ENCODE results near the gene EEIG2.
"Not testable (repeated sequence)": the region's sequence is repeated elsewhere in the genome, so short reads cannot be mapped to it uniquely, and the experiment has no call there.

Gene EEIG2

DNA sequence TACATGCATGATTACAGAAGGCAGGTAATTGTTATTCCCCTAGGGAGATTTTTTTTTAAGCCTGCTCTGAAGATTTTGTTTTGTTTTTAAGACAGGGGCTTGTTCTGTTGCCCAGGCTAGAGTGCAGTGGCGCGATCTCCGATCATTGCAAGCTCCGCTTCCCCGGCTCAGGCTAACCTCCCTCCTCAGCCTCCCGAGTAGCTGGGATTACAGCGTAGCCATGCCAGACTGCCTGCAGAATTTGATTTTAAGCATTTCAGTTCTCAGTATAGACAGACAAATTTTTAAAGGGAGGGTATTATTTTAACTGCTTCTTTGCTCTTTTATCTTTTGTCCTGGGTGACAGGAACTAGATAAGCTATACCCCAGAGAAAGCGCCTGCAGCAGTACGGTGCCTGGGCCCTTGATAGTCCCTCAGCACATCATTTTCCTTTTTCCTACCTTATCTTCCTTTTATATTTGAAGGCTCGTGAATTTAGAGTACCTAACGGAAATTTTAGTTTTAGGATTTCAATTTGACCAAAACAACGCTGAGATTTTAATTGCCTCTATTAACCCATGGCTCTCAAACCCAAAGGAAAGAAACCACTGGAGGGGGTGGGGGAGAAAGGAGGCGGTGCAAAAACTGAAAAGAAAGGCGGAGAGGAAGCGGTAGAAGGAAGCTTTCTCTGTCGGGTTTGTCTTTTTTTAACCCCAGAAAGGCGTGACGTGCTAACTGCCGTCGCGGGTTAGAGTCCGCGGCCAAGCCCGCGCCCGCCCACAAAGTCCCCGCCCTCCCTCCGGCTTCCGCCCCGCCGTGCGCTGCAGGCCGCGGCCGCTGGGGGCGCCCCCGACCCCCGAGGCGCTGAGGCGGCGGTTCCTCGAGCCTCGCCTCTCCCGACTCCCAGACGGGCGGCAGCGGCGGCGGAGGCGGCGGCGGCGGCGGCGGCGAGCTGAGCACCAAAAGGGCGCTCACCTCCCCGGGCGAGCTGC lies at the start of gene EEIG2:
TSS of gene EEIG2 (plus strand) at position 886 of the 972 bp plus-strand sequence. CDS start 329 bp downstream, outside the sequence.
- Mint-ChIP-seq H3K4me1 (peaks cover 11 to 34% of the 10 kb centered on the region in 2 donors), H3K27me3 (no peaks in the 10 kb centered on the region), H3K9me3 (no peaks in the 10 kb centered on the region), H3K4me3 (peak within 1 kb of the TSS; percentile 95), H3K36me3 (peaks cover 10 to 13% of the 10 kb centered on the region in 2 donors), H3K27ac (peak within 1 kb of the TSS; percentile 96)
- DNase-seq = peak; percentile 89
- peak; percentile 71 to 76 for ATAC-seq (replicated peaks)

DNA sequence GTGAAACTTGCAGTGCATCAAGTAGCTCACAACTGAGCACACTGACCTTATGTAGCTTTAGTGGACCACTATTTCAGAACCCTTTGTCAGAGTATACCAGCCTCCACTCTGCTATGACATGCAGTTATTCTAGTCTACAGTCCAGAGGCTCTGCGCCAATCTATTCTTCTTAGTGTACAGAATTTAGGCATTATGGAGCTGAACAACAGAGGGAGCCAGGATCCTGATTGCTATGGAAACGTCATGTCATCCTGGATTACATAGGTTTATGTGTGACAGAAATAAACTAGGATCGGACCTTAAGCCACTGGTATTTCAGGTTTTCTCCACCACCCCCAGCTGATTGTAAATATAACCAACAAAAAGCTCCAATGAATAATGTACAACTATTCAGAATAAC lies 48.1 kb upstream of the EEIG2 start:
- Mint-ChIP-seq H3K27me3 (no peaks in the 10 kb centered on the region), H3K27ac (no peak overlapping the region), H3K4me3 (no peak overlapping the region), H3K4me1 (no peaks in the 10 kb centered on the region), H3K9me3 (no peaks in the 10 kb centered on the region), H3K36me3 (no peaks in the 10 kb centered on the region)
- DNase-seq (no peak), ATAC-seq (replicated peaks) (no peak)

DNA sequence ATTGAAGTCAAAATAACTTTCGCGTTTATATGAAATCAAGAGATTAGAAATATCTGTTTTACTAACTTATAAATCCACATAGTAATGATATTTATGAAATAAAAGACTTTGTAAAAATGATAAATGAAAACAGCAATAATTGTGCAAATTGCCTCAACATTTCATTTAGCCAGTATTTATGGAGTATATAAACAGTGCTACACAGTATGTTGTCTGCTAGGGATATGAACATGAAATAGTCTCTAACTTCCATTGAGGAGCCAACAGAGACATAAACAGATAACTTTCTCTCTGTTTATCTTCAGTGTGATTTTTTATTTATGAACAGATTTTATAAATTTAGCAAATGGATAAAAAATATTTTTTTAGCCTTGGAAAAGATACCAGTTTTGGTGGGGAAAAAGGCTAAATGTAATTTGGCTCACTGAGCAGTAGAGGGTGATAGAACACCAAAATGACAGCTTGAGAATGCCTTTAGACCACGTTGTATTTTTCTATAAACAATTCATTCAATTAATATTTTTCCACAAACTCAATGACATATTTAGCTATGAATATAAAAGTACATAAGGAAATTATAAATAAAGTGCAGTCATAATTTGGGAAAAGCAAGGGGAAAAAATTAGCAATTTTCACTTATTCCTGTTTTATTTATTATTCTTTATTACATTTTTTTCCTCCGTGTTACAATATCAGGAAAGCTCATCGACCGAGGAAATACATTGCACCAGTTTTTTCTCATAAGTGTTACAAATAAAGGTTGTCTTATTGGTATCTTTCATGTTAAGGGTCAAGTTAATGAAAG lies 47.5 kb upstream of the EEIG2 start:
- no peak overlapping the region for H3K4me3 Mint-ChIP-seq
- no peak overlapping the region for H3K27ac Mint-ChIP-seq
- H3K27me3 Mint-ChIP-seq = no peaks in the 10 kb centered on the region
- DNase-seq (no peak), ATAC-seq (replicated peaks) (peak; percentile 42 to 45)
- H3K36me3 Mint-ChIP-seq = no peaks in the 10 kb centered on the region
- H3K4me1 Mint-ChIP-seq = no peaks in the 10 kb centered on the region
- no peaks in the 10 kb centered on the region for H3K9me3 Mint-ChIP-seq

DNA sequence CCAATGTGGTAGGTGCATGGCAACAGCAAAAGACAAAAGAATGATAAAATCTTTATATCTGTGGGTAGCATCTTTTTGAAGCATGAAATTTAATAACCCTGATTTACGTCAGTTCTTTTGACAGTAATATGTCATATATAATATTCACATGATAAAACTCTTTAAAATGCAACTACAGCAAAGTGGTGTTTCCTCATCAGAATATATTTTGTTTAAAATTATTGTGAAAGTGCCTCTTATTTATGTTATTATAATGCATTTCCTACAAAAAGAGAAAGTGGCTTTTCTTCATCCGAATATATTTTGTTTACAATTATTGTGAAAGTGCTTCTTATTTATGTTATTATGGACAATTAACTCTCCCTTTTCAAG lies 46.9 kb upstream of the EEIG2 start:
- DNase-seq (no peak), ATAC-seq (replicated peaks) (no peak)
- Mint-ChIP-seq H3K27ac (peak overlapping the region; percentile 56), H3K9me3 (no peaks in the 10 kb centered on the region), H3K36me3 (no peaks in the 10 kb centered on the region), H3K4me1 (no peaks in the 10 kb centered on the region), H3K27me3 (no peaks in the 10 kb centered on the region), H3K4me3 (no peak overlapping the region)

DNA sequence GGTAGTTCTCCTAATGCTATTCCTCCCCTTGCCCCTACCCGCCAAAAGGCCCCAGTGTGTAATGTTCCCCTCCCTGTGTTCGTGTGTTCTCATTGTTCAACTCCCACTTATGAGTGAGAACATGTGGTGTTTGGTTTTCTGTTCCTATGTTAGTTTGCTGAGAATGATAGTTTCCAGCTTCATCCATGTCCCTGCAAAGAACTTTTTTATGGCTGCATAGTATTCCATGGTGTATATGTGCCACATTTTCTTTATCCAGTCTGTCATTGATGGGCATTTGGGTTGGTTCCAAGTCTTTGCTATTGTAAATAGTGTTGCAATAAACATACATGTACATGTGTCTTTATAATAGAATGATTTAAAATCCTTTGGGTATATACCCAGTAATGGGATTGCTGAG lies 46.0 kb upstream of the EEIG2 start:
- not testable (repeated sequence) for H3K4me3 Mint-ChIP-seq; DNase-seq; H3K27ac Mint-ChIP-seq; ATAC-seq (replicated peaks); H3K27me3 Mint-ChIP-seq; H3K9me3 Mint-ChIP-seq; H3K36me3 Mint-ChIP-seq; H3K4me1 Mint-ChIP-seq

DNA sequence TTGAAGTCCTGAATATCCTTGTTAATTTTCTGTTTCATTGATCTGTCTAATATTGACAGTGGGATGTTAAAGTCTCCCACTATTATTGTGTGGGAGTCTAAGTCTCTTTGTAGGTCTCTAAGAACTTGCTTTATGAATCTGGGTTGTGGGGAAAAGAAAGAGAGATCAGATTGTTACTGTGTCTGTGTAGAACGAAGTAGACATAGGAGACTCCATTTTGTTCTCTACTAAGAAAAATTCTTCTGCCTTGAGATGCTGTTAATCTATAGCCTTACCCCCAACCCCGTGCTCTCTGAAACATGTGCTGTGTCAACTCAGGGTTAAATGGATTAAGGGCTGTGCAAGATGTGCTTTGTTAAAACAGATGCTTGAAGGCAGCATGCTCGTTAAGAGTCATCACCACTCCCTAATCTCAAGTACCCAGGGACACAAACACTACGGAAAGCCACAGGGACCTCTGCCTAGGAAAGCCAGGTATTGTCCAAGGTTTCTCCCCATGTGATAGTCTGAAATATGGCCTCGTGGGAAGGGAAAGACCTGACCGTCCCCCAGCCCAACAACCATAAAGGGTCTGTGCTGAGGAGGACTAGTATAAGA lies 42.5 kb upstream of the EEIG2 start:
- Mint-ChIP-seq H3K27me3 (peaks cover 7 to 16% of the 10 kb centered on the region in 2 donors), H3K27ac (peak overlapping the region; percentile 39)
- not testable (repeated sequence) for DNase-seq; ATAC-seq (replicated peaks); H3K4me1 Mint-ChIP-seq; H3K4me3 Mint-ChIP-seq; H3K36me3 Mint-ChIP-seq; H3K9me3 Mint-ChIP-seq

DNA sequence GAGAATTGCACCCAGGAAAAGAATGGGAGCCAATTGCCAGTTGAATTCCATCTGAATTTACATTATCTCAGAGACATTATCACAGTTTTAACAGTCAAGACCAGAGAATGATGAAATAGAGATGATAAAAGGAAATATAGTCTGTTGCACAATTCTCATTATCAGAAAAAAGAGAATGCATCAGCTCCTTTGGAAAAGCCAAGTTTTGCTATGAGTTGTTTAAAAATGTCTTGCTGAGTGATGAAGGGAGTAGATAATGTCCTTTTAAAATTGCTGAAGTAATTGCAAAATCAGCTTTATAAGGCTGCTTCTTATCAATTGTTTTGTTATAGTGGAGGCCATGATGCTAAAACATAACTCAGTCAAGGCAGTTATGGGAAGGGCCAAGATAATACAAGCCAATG lies 37.9 kb upstream of the EEIG2 start:
- Mint-ChIP-seq H3K36me3 (peaks cover 2 to 4% of the 10 kb centered on the region in 2 donors), H3K27ac (no peak overlapping the region), H3K9me3 (peaks cover 5 to 6% of the 10 kb centered on the region in 2 donors), H3K4me3 (no peak overlapping the region), H3K4me1 (no peaks in the 10 kb centered on the region), H3K27me3 (peaks cover 10 to 24% of the 10 kb centered on the region in 2 donors)
- no peak for DNase-seq
- ATAC-seq (replicated peaks) = no peak

DNA sequence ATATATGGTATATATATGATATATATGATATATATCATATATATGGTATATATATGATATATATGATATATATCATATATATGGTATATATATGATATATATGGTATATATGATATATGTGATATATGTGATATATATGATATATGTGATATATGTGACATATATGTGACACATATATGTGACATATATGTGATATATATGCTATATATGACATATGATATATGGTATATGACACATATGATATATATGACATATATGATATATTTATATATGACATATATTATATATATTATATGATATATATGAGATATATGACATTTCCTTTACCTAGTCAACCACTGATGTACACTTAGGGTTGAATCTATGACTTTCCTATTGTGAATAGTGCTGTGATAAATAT lies 36.1 kb upstream of the EEIG2 start:
- peaks cover 2 to 4% of the 10 kb centered on the region in 2 donors for H3K36me3 Mint-ChIP-seq
- no peak for ATAC-seq (replicated peaks)
- H3K4me3 Mint-ChIP-seq = no peak overlapping the region
- H3K9me3 Mint-ChIP-seq = peaks cover 6 to 7% of the 10 kb centered on the region in 2 donors
- DNase-seq = no peak
- H3K27ac Mint-ChIP-seq = no peak overlapping the region
- H3K27me3 Mint-ChIP-seq = peaks cover 10 to 26% of the 10 kb centered on the region in 2 donors
- no peaks in the 10 kb centered on the region for H3K4me1 Mint-ChIP-seq

DNA sequence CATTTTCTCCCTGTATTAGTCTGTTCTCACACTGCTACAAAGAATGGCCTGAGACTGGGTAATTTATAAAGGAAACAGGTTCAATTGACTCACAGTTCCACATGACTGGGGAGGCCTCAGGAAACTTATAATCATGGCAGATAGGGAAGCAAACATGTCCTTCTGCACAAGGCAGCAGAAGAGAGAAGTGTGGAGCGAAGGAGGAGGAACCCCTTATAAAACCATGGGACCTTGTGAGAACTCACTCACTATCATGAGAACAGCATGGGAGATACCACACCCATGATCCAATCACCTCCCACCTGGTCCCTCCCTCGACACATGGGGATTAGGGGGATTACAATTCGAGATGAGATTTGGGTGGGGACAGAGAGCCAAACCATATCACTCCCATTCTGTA lies 35.2 kb upstream of the EEIG2 start:
- Mint-ChIP-seq H3K36me3 (peaks cover 2 to 4% of the 10 kb centered on the region in 2 donors), H3K27ac (no peak overlapping the region), H3K9me3 (peaks cover 6 to 7% of the 10 kb centered on the region in 2 donors), H3K4me1 (no peaks in the 10 kb centered on the region), H3K4me3 (no peak overlapping the region), H3K27me3 (peaks cover 3 to 18% of the 10 kb centered on the region in 2 donors)
- ATAC-seq (replicated peaks) = no peak
- no peak for DNase-seq

DNA sequence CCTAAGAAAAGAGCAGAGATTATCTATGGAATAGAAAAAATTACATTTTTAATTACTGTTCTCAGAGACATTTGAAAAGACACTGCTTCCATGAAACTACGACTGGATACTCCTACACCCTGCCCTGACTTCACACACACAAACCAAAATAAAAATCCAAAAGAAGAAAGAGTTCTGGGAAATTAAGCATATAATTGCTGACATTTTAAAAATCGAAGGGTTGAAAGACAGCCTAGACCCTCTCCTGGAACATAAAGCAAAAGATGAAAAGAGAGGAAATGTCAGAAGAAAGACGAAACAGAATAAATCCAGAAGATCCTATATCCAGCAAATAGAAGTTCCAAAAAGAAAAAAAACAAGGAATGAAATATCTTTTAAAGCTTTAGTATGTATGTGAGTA lies 32.8 kb upstream of the EEIG2 start:
- H3K4me1 Mint-ChIP-seq = no peaks in the 10 kb centered on the region
- H3K9me3 Mint-ChIP-seq = peaks cover 6 to 7% of the 10 kb centered on the region in 2 donors
- H3K27me3 Mint-ChIP-seq = peaks cover 3 to 10% of the 10 kb centered on the region in 2 donors
- DNase-seq (no peak), ATAC-seq (replicated peaks) (no peak)
- H3K27ac Mint-ChIP-seq = no peak overlapping the region
- peaks cover 2 to 4% of the 10 kb centered on the region in 2 donors for H3K36me3 Mint-ChIP-seq
- H3K4me3 Mint-ChIP-seq = no peak overlapping the region

DNA sequence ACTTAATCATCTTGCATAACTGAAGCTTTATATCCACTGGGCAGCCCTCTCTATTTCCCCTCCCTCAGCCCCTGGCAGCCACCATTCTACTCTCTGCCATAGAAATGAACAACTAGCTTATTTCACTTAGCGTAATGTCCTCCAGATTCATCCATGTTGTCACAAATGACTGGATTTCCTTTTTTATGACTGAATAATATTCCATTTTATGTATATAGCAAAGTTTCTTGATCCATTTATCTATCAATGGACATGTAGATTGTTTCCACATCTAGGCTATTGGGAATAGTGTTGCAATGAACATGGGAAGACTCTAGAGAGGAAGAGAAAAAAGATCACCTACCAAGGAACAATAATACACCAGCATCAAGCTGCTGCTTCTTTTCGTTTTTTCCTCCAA lies 32.1 kb upstream of the EEIG2 start:
- Mint-ChIP-seq H3K27ac (no peak overlapping the region), H3K4me3 (no peak overlapping the region), H3K27me3 (peaks cover 3 to 10% of the 10 kb centered on the region in 2 donors), H3K36me3 (peaks cover 2 to 4% of the 10 kb centered on the region in 2 donors), H3K9me3 (peaks cover 6 to 7% of the 10 kb centered on the region in 2 donors), H3K4me1 (peaks cover 0 to 1% of the 10 kb centered on the region in 2 donors)
- no peak for DNase-seq
- ATAC-seq (replicated peaks) = no peak

DNA sequence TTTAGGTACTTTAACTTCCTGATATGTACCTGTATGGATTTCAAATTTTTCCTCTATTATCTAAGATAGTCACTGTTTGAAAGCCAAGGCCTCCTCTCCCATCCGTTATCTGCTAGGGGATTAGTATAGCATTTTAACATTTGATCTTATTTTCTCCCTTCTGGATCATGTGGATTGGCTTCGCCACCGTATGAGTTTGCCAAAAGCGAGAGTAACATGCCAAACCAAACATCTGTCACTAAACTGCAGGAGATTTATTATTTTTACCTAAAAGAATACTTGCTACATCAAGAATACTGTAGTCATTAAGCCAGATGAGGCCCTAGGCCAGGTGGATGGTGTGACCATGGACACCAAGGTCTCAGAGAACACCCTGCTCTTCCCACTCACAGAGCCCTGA lies 28.5 kb upstream of the EEIG2 start:
- Mint-ChIP-seq H3K36me3 (no peaks in the 10 kb centered on the region), H3K9me3 (peaks cover 0 to 2% of the 10 kb centered on the region in 2 donors), H3K27me3 (peaks cover 0 to 8% of the 10 kb centered on the region in 2 donors), H3K27ac (no peak overlapping the region), H3K4me1 (peaks cover 5 to 12% of the 10 kb centered on the region in 2 donors), H3K4me3 (no peak overlapping the region)
- DNase-seq (no peak), ATAC-seq (replicated peaks) (no peak)

DNA sequence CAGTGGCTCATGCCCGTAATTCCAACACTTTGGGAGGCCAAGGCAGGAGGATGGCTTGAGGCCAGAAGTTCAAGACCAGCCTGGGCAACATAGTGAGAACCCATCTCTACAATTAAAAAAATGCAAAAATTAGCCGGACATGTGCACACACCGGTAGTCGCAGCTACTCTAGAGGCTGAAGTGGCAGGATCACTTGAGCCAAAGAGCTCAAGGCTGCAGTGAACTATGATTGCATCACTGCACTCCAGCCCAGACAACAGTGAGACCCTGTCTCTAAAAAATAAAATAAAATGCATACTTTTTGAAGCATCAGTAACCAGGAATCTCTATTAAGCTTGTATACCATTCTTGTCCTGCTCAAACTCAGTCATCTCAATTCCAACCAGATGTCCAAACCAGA lies 27.2 kb upstream of the EEIG2 start:
- Mint-ChIP-seq H3K9me3 (peaks cover 0 to 1% of the 10 kb centered on the region in 2 donors), H3K4me3 (no peak overlapping the region), H3K36me3 (no peaks in the 10 kb centered on the region), H3K4me1 (peaks cover 9 to 22% of the 10 kb centered on the region in 2 donors), H3K27ac (no peak overlapping the region), H3K27me3 (no peaks in the 10 kb centered on the region)
- no peak for DNase-seq
- ATAC-seq (replicated peaks) = no peak

DNA sequence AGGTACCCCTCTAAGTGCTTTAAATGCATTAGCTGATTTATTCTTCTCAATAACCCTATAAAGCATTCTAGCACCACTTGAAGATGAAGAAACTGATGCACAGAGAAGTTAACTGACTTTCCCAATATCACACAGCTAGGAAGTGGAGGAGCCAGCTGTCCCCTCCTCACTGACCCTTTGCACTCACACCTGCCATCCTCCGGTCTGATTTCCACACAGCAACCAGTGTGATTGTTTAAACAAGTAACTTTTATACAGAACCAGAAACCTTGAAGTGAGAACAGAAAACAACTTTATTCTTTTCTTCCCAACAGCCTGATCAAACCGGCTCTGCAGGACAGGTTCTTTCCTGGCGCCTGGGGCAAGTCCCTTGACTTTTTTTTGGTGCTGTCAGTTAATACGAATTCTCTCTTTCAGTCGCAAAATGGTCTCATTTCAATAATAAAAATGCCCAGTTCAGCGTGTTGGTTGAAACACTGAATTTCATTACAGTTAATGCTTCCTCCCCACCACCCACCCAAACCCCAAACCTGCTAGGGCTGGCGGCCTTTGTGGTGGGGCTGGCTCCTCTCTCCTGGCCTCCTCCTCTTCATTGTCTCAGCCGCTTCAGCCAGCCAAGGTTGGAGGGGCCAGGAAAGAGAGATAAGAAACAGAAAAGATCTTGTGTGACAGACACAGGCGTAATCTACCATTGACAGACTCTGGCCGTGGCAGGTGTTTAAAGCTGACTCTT lies 26.4 kb upstream of the EEIG2 start:
- Mint-ChIP-seq H3K4me3 (no peak overlapping the region), H3K36me3 (no peaks in the 10 kb centered on the region), H3K9me3 (no peaks in the 10 kb centered on the region), H3K4me1 (peaks cover 13 to 30% of the 10 kb centered on the region in 2 donors), H3K27ac (no peak overlapping the region), H3K27me3 (no peaks in the 10 kb centered on the region)
- no peak for DNase-seq
- peak; percentile 73 for ATAC-seq (replicated peaks)

Measured in stimulated activated naive B cell treated with anti-CD40 and anti-IgM and Interleukin-4, amounts not matched to agents 10 μg/mL and 1 μg/mL and 100 μg/mL, for 72 hours (primary cell).